HEK293T (cell line): ENCODE measurements around the gene NRP1.

Experiments used
- ARNT ChIP-seq: fragments of 450-650 bp; IDR thresholded peaks from 2 replicates; pipeline ENCODE4 v1.6.1; 2017; ENCODE audit warnings: mild to moderate bottlenecking
- BHLHE40 ChIP-seq: fragments of 450-650 bp; IDR thresholded peaks from 2 replicates; pipeline ENCODE4 v1.6.1; 2016; ENCODE audit warnings: mild to moderate bottlenecking, moderate library complexity, borderline replicate concordance
- FOXK2 ChIP-seq: fragments of 450-650 bp; IDR thresholded peaks from 2 replicates; pipeline ENCODE4 v1.6.1; 2016; ENCODE audit warnings: mild to moderate bottlenecking
- PKNOX1 ChIP-seq: fragments of 450-650 bp; IDR thresholded peaks from 2 replicates; pipeline ENCODE4 v1.6.1; 2016

GRCh38 chr10:33127622-33128021 is 206.8 kb downstream of the NRP1 start:
- TF ChIP-seq PKNOX1 (no peak), BHLHE40 (no peak), FOXK2 (no peak), ARNT (no peak)
